Panc1 (cell line): ENCODE data around the gene FADS2.

ENCODE experiments used
- TCF7L2 ChIP-seq: IDR thresholded peaks from 2 replicates; pipeline ENCODE4 v1.6.1; 2011; ENCODE audit warnings: mild to moderate bottlenecking, low read depth, low read length, inconsistent platforms
- TF ChIP-seq, protein P1 (sequence below): fragments of 450-650 bp; IDR thresholded peaks from 2 replicates; pipeline ENCODE4 v1.5.1; 2017; ENCODE audit warnings: mild to moderate bottlenecking
- TF ChIP-seq, protein P2 (sequence below), 2 experiments: IDR thresholded peaks; 2 replicates each; pipeline ENCODE4 v1.6.1; 2011 to 2012; ENCODE audit warnings: low read depth in 2 of 2, control low read depth in 1 of 2, low read length in 1 of 2, mild to moderate bottlenecking in 1 of 2, moderate library complexity in 1 of 2; ENCODE audit not compliant: insufficient read depth in 1 of 2

DNA sequence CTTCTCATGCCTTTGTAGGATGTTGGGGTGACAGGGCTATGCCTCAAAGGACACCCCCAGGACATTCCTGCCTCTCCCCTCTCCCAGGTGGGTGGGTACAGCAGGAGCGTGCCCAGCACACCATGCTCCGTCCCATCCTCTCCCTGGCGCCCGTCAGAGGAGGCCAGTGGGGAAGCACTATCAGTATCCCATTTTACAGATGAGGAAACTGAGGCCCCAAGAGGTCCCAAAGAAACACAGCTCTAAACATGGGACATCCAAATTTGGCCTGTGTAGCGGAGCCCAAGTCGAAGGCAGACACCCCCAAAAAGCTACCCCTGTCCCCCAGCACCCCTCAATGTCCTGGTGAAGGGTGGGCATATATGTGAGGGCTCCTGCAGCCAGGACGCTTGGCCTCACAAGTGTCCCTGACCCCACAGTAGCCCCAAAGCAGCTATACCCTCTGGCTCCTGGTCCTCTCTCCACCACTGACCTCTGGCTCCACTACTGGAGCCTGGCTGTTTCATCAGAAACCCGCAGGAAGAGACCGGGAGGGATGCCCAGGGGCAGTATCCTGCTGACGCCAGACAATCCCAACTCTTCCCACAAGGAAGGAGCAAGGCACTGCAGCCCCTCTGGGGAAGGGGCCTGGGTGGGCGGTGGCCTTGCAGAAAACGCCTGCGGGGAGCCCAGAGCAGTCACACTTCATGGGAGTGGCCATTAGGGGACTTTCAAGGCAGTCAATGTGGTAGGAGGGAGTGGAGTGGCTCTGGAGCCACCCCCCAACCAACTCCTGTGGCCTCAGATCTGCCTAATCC, 57.9 kb downstream of the FADS2 start:
- TF ChIP-seq, protein P1, sequence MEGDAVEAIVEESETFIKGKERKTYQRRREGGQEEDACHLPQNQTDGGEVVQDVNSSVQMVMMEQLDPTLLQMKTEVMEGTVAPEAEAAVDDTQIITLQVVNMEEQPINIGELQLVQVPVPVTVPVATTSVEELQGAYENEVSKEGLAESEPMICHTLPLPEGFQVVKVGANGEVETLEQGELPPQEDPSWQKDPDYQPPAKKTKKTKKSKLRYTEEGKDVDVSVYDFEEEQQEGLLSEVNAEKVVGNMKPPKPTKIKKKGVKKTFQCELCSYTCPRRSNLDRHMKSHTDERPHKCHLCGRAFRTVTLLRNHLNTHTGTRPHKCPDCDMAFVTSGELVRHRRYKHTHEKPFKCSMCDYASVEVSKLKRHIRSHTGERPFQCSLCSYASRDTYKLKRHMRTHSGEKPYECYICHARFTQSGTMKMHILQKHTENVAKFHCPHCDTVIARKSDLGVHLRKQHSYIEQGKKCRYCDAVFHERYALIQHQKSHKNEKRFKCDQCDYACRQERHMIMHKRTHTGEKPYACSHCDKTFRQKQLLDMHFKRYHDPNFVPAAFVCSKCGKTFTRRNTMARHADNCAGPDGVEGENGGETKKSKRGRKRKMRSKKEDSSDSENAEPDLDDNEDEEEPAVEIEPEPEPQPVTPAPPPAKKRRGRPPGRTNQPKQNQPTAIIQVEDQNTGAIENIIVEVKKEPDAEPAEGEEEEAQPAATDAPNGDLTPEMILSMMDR = no peak
- TF ChIP-seq, protein P2, sequence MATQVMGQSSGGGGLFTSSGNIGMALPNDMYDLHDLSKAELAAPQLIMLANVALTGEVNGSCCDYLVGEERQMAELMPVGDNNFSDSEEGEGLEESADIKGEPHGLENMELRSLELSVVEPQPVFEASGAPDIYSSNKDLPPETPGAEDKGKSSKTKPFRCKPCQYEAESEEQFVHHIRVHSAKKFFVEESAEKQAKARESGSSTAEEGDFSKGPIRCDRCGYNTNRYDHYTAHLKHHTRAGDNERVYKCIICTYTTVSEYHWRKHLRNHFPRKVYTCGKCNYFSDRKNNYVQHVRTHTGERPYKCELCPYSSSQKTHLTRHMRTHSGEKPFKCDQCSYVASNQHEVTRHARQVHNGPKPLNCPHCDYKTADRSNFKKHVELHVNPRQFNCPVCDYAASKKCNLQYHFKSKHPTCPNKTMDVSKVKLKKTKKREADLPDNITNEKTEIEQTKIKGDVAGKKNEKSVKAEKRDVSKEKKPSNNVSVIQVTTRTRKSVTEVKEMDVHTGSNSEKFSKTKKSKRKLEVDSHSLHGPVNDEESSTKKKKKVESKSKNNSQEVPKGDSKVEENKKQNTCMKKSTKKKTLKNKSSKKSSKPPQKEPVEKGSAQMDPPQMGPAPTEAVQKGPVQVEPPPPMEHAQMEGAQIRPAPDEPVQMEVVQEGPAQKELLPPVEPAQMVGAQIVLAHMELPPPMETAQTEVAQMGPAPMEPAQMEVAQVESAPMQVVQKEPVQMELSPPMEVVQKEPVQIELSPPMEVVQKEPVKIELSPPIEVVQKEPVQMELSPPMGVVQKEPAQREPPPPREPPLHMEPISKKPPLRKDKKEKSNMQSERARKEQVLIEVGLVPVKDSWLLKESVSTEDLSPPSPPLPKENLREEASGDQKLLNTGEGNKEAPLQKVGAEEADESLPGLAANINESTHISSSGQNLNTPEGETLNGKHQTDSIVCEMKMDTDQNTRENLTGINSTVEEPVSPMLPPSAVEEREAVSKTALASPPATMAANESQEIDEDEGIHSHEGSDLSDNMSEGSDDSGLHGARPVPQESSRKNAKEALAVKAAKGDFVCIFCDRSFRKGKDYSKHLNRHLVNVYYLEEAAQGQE (IDR thresholded peaks at IDR 0.05; ENCODE audit: insufficient read depth in 1 of 2, low read depth in 2 of 2, low read length in 1 of 2) = no peak
- no peak for TF ChIP-seq TCF7L2
